ENCODE data around the gene DDX3X. TPM values are rescaled to one million over a fixed set of nuclear protein-coding genes. Genes with fewer than 3 reads are reported as not detected.
"Not testable (repeated sequence)": the region's sequence is repeated elsewhere in the genome, so short reads cannot be mapped to it uniquely, and the experiment has no call there.

The DDX3X gene
- total and polyA plus RNA-seq, 2 donors from 2014 or later, result 43.6 to 275 TPM

DNA sequence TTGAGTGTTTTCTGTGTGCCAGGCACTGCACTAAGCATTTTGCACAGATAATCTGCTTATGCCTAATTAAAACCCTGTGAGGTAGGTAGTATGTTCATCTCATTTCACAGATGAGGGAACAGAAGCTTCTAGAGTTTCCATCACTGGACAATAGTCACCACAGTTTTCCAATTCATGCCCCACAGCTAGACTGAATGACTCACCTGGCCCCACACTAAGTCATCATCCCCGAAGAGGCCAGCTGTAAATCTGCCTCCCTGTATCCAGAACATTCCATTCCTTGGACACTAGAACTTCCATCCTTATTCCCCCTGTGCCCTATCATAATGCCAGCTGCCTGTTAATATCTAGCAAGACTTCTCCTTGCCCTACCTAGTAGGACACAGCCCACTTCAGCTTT lies 72.2 kb downstream of the DDX3X start:
- TF ChIP-seq, protein P1, sequence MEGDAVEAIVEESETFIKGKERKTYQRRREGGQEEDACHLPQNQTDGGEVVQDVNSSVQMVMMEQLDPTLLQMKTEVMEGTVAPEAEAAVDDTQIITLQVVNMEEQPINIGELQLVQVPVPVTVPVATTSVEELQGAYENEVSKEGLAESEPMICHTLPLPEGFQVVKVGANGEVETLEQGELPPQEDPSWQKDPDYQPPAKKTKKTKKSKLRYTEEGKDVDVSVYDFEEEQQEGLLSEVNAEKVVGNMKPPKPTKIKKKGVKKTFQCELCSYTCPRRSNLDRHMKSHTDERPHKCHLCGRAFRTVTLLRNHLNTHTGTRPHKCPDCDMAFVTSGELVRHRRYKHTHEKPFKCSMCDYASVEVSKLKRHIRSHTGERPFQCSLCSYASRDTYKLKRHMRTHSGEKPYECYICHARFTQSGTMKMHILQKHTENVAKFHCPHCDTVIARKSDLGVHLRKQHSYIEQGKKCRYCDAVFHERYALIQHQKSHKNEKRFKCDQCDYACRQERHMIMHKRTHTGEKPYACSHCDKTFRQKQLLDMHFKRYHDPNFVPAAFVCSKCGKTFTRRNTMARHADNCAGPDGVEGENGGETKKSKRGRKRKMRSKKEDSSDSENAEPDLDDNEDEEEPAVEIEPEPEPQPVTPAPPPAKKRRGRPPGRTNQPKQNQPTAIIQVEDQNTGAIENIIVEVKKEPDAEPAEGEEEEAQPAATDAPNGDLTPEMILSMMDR (IDR thresholded peaks at IDR 0.05; ENCODE audit: borderline replicate concordance, extremely low read depth, insufficient read depth), result no peak
- FAIRE-seq (no peak), DNase-seq (no peak)
- Histone ChIP-seq H3K27me3 (ENCODE audit: control insufficient read depth, insufficient read depth, low read length) (no peaks in the 10 kb centered on the region), H3K4me1 (ENCODE audit: control insufficient read depth in 2 of 3, insufficient read depth in 2 of 3, low read depth in 1 of 3, low read length in 3 of 3) (no peaks in the 10 kb centered on the region), H3K9ac (ENCODE audit: low read length in 3 of 3) (no peak overlapping the region), H3K36me3 (ENCODE audit: control insufficient read depth in 2 of 3, insufficient read depth in 3 of 3, low read length in 3 of 3) (no peaks in the 10 kb centered on the region), H3K9me3 (ENCODE audit: control insufficient read depth in 2 of 3, insufficient read depth in 1 of 3, low read length in 3 of 3) (no peaks in the 10 kb centered on the region), H3K4me3 (ENCODE audit: low read length in 3 of 3) (no peak overlapping the region), H3K27ac (ENCODE audit: low read depth in 2 of 2, low read length in 2 of 2) (no peak overlapping the region)
- intact Hi-C loops (cut with DNase I), result no loop called here

DNA sequence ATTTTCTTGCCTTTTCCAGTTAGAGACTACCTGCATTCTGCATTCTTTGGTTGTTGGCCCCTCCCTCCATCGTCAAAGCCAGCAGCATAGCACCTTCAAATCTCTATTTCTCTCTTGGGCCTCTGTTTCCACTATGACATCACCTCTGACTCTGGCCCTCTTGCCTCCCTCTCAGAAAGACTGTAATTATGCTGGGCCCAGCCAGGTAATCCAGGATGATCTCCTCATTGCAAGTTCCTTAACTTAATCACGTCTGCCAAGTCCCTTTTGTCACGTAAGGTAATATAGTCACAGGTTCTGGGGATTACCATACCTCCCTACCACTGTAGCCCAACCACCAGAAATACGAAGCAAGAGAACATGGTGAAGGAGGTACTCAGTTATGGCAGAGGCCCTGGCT lies 73.9 kb downstream of the DDX3X start:
- Histone ChIP-seq H3K36me3 (ENCODE audit: control insufficient read depth in 2 of 3, insufficient read depth in 3 of 3, low read length in 3 of 3) (no peaks in the 10 kb centered on the region), H3K27ac (ENCODE audit: low read depth in 2 of 2, low read length in 2 of 2) (no peak overlapping the region), H3K9ac (ENCODE audit: low read length in 3 of 3) (no peak overlapping the region), H3K27me3 (ENCODE audit: control insufficient read depth, insufficient read depth, low read length) (no peaks in the 10 kb centered on the region), H3K4me1 (ENCODE audit: control insufficient read depth in 2 of 3, insufficient read depth in 2 of 3, low read depth in 1 of 3, low read length in 3 of 3) (peaks cover 0 to 4% (median 0%) of the 10 kb centered on the region in 3 donors), H3K9me3 (ENCODE audit: control insufficient read depth in 2 of 3, insufficient read depth in 1 of 3, low read length in 3 of 3) (no peaks in the 10 kb centered on the region), H3K4me3 (ENCODE audit: low read length in 3 of 3) (no peak overlapping the region)
- no peak for FAIRE-seq
- TF ChIP-seq, protein P1 (IDR thresholded peaks at IDR 0.05; ENCODE audit: borderline replicate concordance, extremely low read depth, insufficient read depth), result no peak
- intact Hi-C loops (cut with DNase I), result no loop called here
- no peak for DNase-seq

DNA sequence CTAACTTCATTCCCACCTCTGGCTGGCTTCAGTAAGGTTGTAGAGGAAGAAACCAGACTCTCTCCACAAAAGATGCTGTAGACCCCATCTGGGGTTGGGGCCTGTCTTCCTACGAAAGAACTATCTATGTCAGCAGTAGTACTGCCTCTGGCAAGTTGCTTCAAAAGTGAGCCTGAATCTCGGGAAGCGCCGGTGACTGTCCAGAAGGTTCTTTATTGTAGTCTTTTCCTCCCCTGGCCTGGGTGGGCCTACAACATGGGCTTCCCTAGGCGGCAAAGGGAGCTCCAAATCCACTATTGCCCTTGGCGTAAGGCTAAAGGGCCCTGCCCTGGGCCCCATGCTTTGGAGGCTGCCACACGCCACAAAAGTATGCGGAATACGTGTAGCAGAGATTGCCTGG lies 74.6 kb downstream of the DDX3X start:
- H3K4me1 ChIP-seq (ENCODE audit: control insufficient read depth in 2 of 3, insufficient read depth in 2 of 3, low read depth in 1 of 3, low read length in 3 of 3), result peaks cover 0 to 4% (median 0%) of the 10 kb centered on the region in 3 donors
- H3K4me3 ChIP-seq (ENCODE audit: low read length in 3 of 3), result no peak overlapping the region
- FAIRE-seq (no peak), DNase-seq (no peak)
- H3K36me3 ChIP-seq (ENCODE audit: control insufficient read depth in 2 of 3, insufficient read depth in 3 of 3, low read length in 3 of 3), result no peaks in the 10 kb centered on the region
- H3K9me3 ChIP-seq (ENCODE audit: control insufficient read depth in 2 of 3, insufficient read depth in 1 of 3, low read length in 3 of 3), result no peaks in the 10 kb centered on the region
- H3K27ac ChIP-seq (ENCODE audit: low read depth in 2 of 2, low read length in 2 of 2), result no peak overlapping the region
- TF ChIP-seq, protein P1 (IDR thresholded peaks at IDR 0.05; ENCODE audit: borderline replicate concordance, extremely low read depth, insufficient read depth), result no peak
- intact Hi-C loops (cut with DNase I), result no loop called here
- H3K9ac ChIP-seq (ENCODE audit: low read length in 3 of 3), result no peak overlapping the region
- no peaks in the 10 kb centered on the region for H3K27me3 ChIP-seq (ENCODE audit: control insufficient read depth, insufficient read depth, low read length)

DNA sequence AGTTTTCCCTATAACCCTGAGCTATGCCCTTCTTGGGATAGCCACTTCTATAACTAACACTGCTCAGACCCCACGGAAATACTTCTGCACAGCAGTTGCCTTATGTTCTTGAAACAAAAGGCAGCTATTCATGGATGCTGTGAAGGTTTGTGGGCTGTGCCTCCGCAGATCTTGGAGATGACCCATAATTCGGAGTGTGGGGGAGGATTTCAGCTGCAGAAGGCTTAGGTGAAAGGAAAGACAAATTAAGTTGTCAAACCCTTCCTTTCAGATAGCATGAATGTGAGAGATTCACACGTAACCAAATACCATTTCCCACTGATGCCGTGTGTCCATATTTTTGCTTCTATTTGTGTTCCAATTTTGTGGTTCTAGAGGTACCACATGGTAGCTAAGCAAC lies 75.0 kb downstream of the DDX3X start:
- H3K36me3 ChIP-seq (ENCODE audit: control insufficient read depth in 2 of 3, insufficient read depth in 3 of 3, low read length in 3 of 3), result no peaks in the 10 kb centered on the region
- no peak overlapping the region for H3K4me3 ChIP-seq (ENCODE audit: low read length in 3 of 3)
- H3K4me1 ChIP-seq (ENCODE audit: control insufficient read depth in 2 of 3, insufficient read depth in 2 of 3, low read depth in 1 of 3, low read length in 3 of 3), result peaks cover 0 to 4% (median 0%) of the 10 kb centered on the region in 3 donors
- DNase-seq (no peak), FAIRE-seq (no peak)
- no peak overlapping the region for H3K27ac ChIP-seq (ENCODE audit: low read depth in 2 of 2, low read length in 2 of 2)
- H3K27me3 ChIP-seq (ENCODE audit: control insufficient read depth, insufficient read depth, low read length), result no peaks in the 10 kb centered on the region
- H3K9ac ChIP-seq (ENCODE audit: low read length in 3 of 3), result no peak overlapping the region
- TF ChIP-seq, protein P1 (IDR thresholded peaks at IDR 0.05; ENCODE audit: borderline replicate concordance, extremely low read depth, insufficient read depth), result no peak
- H3K9me3 ChIP-seq (ENCODE audit: control insufficient read depth in 2 of 3, insufficient read depth in 1 of 3, low read length in 3 of 3), result no peaks in the 10 kb centered on the region
- intact Hi-C loops (cut with DNase I), result no loop called here

DNA sequence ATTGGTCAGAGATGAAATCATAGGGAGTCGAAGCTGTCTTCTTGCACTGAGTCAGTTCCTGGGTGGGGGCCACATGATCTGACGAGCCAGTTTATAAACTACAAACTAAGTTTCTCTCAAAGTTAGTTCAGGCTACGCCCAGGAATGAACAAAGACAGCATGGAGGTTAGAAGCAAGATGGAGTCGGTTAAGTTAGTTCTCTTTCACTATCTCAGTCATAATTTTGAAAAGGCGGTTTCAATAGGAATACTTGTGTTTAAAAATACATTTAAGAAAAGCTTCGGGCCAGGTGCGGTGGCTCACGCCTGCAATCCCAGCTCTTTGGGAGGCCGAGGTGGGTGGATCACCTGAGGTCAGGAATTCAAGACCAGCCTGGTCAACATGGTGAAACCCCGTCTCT lies 77.3 kb downstream of the DDX3X start:
- H3K4me3 ChIP-seq (ENCODE audit: low read length in 3 of 3); H3K27ac ChIP-seq (ENCODE audit: low read depth in 2 of 2, low read length in 2 of 2); H3K36me3 ChIP-seq (ENCODE audit: control insufficient read depth in 2 of 3, insufficient read depth in 3 of 3, low read length in 3 of 3); H3K4me1 ChIP-seq (ENCODE audit: control insufficient read depth in 2 of 3, insufficient read depth in 2 of 3, low read depth in 1 of 3, low read length in 3 of 3); H3K27me3 ChIP-seq (ENCODE audit: control insufficient read depth, insufficient read depth, low read length); FAIRE-seq; intact Hi-C loops (cut with DNase I); H3K9me3 ChIP-seq (ENCODE audit: control insufficient read depth in 2 of 3, insufficient read depth in 1 of 3, low read length in 3 of 3); DNase-seq; H3K9ac ChIP-seq (ENCODE audit: low read length in 3 of 3): not testable (repeated sequence)
